Stomach (tissue), 9 donors: ENCODE data around the gene MICAL2. TPM values are rescaled to one million over a fixed set of nuclear protein-coding genes. Genes with fewer than 3 reads are reported as not detected.

Source experiments
- DNase-seq, 2 donors: peaks; one replicate each; pipeline versions ENCODE4 v3.0.0 to v3.0.0-alpha.2; 2013 to 2019
- H3K27ac ChIP-seq, 5 donors: fragments of 200-600 bp in 4 of 5; sonication (generic) in 4 of 5; one replicate each; pipeline ENCODE4 v1.5.1; 2013 to 2019; ENCODE audit warnings: mild to moderate bottlenecking in 1 of 5, moderate library complexity in 1 of 5
- H3K27me3 ChIP-seq, 3 donors: fragments of 200-600 bp; sonication (generic); one replicate each; pipeline ENCODE4 v1.5.1; 2017 to 2019; ENCODE audit warnings: mixed run types in 1 of 3
- H3K36me3 ChIP-seq, 4 donors: fragments of 200-600 bp; sonication (generic); 1 replicate in 3 of 4; 2 replicates in 1 of 4; pipeline ENCODE4 v1.5.1; 2016 to 2019
- H3K4me1 ChIP-seq, 4 donors: fragments of 200-600 bp; sonication (generic); one replicate each; pipeline ENCODE4 v1.5.1; 2016 to 2019
- H3K4me3 ChIP-seq, 4 donors: fragments of 200-600 bp; sonication (generic) in 3 of 4; one replicate each; pipeline ENCODE4 v1.5.1; 2016 to 2019; ENCODE audit warnings: mild to moderate bottlenecking in 1 of 4
- H3K9me3 ChIP-seq, 4 donors: fragments of 200-600 bp; sonication (generic); one replicate each; pipeline ENCODE4 v1.5.1; 2016 to 2019
- CTCF ChIP-seq, 7 experiments: fragments of 450-650 bp in 4 of 7; fragments of 200-600 bp in 3 of 7; sonication (generic) in 3 of 7; IDR thresholded peaks; one replicate each; pipeline ENCODE4 v1.5.1; 2016 to 2019; ENCODE audit warnings: antibody characterized with exemption in 7 of 7, control low read depth in 2 of 7, mild to moderate bottlenecking in 1 of 7
- EP300 ChIP-seq: sonication (generic); formaldehyde crosslinking; IDR thresholded peaks from one replicate; pipeline ENCODE4 v1.6.1; 2017; ENCODE audit warnings: antibody characterized with exemption
- POLR2A ChIP-seq, 4 donors: fragments of 450-650 bp; IDR thresholded peaks; one replicate each; pipeline ENCODE4 v1.6.1; 2016; ENCODE audit warnings: antibody characterized with exemption in 4 of 4, control low read depth in 2 of 4, mild to moderate bottlenecking in 1 of 4, moderate library complexity in 1 of 4
- POLR2AphosphoS5 ChIP-seq, 3 donors: sonication (generic); formaldehyde crosslinking; IDR thresholded peaks; one replicate each; pipeline ENCODE4 v1.6.1; 2016; ENCODE audit warnings: antibody characterized with exemption in 3 of 3
- WGBS, 5 donors: extraction: QIAGEN DNeasy Blood & Tissue Kit in 3 of 5; methylation state at CpG; one replicate each; pipeline versions ENCODE4 v1.1.5 to v1.1.7; 2013 to 2018; 5-methylcytosine and 5-hydroxymethylcytosine counted together
- intact Hi-C: fragments of 100-400 bp; cut with DNase I; formaldehyde crosslinking; loops from one replicate; pipeline ENCODE4 v1.15.1; 2023; ENCODE audit warnings: low total_unique reads
- polyA plus RNA-seq, 3 donors: library from polyadenylated mRNA; stranded (reverse); fragments of 200-250 nt; gene quantifications; one replicate each; pipeline ENCODE4 v1.2.3, GENCODE V29; 2013
- total RNA-seq, 5 donors: library from RNA; depleted of rRNA; stranded (reverse); fragments of >200 nt; gene quantifications; one replicate each; pipeline versions ENCODE4 v1.1.0 to v1.2.3, GENCODE V29; 2014 to 2016
- donor health status: healthy with polysubstance abuse.
- donor health status: Bipolar disorder and iron deficiency.
- donor health status: healthy.

MICAL2 gene
- total and polyA plus RNA-seq, 8 donors, result 11.2 to 165 (median 83.3) TPM

- H3K4me3 ChIP-seq, result no peak overlapping the region
- TF ChIP-seq POLR2A (IDR thresholded peaks at IDR 0.05), result no peak
- TF ChIP-seq CTCF (IDR thresholded peaks at IDR 0.05), result no peak
- no peak for TF ChIP-seq EP300
- TF ChIP-seq POLR2AphosphoS5 (IDR thresholded peaks at IDR 0.05), result no peak
- intact Hi-C loops, result no loop called here
These were observed 180.9 kb downstream of the MICAL2 start for GRCh38 chr11:12291313-12291712.

GRCh38 chr11:12291766-12292165 lies 181.4 kb downstream of the MICAL2 start:
- no peaks in the 10 kb centered on the region for H3K9me3 ChIP-seq
- no peak overlapping the region for H3K27ac ChIP-seq
- no peak for DNase-seq
- H3K36me3 ChIP-seq, result peaks cover 0 to 10% (median 0%) of the 10 kb centered on the region in 4 donors
- H3K4me1 ChIP-seq, result peaks cover 9 to 24% (median 17%) of the 10 kb centered on the region in 4 donors
- H3K27me3 ChIP-seq, result no peaks in the 10 kb centered on the region
- intact Hi-C loops, result no loop called here
- H3K4me3 ChIP-seq, result no peak overlapping the region
- TF ChIP-seq CTCF (IDR thresholded peaks at IDR 0.05) (no peak), POLR2A (IDR thresholded peaks at IDR 0.05) (no peak)
- WGBS, 5 donors, result 82 to 96% (median 91%) methylated on average over 3 to 4 of the region's 4 CpGs

More at GRCh38 chr11:12291313-12291712, 180.9 kb downstream of the MICAL2 start:
- Histone ChIP-seq H3K27me3 (no peaks in the 10 kb centered on the region), H3K27ac (no peak overlapping the region), H3K9me3 (no peaks in the 10 kb centered on the region), H3K36me3 (peaks cover 0 to 10% (median 0%) of the 10 kb centered on the region in 4 donors), H3K4me1 (peaks cover 9 to 29% (median 21%) of the 10 kb centered on the region in 4 donors)
- DNase-seq, result no peak
- WGBS, 5 donors, result 81 to 85% (median 82%) methylated on average over 4 of the region's 4 CpGs

- peaks cover 6 to 14% (median 7%) of the 10 kb centered on the region in 4 donors for H3K4me1 ChIP-seq
- intact Hi-C loops, result no loop called here
- DNase-seq, result peak in 1 of 2 donors; percentile 10
- TF ChIP-seq CTCF (IDR thresholded peaks at IDR 0.05) (no peak), EP300 (no peak), POLR2A (IDR thresholded peaks at IDR 0.05) (no peak), POLR2AphosphoS5 (IDR thresholded peaks at IDR 0.05) (no peak)
- H3K27ac ChIP-seq, result no peak overlapping the region
- H3K9me3 ChIP-seq, result no peaks in the 10 kb centered on the region
- no peaks in the 10 kb centered on the region for H3K27me3 ChIP-seq
- 91 to 100% (median 100%) methylated on average over 1 of the region's 1 CpG for WGBS, 5 donors
- no peak overlapping the region for H3K4me3 ChIP-seq
- peaks cover 0 to 10% (median 0%) of the 10 kb centered on the region in 4 donors for H3K36me3 ChIP-seq
These were observed 182.4 kb downstream of the MICAL2 start for GRCh38 chr11:12292766-12293165.

- WGBS, 5 donors, result 78 to 92% (median 89%) methylated on average over 6 of the region's 6 CpGs
- Histone ChIP-seq H3K27me3 (no peaks in the 10 kb centered on the region), H3K4me3 (no peak overlapping the region), H3K27ac (no peak overlapping the region), H3K4me1 (peaks cover 0 to 7% (median 0%) of the 10 kb centered on the region in 4 donors), H3K9me3 (peaks cover 0 to 4% (median 2%) of the 10 kb centered on the region in 4 donors), H3K36me3 (peaks cover 0 to 10% (median 0%) of the 10 kb centered on the region in 4 donors)
- no peak for DNase-seq
- TF ChIP-seq EP300 (no peak), POLR2A (IDR thresholded peaks at IDR 0.05) (no peak)
- intact Hi-C loops, result no loop called here
These were observed 183.1 kb downstream of the MICAL2 start for GRCh38 chr11:12293486-12293885.

GRCh38 chr11:12294613-12295012 lies 184.2 kb downstream of the MICAL2 start:
- Histone ChIP-seq H3K9me3 (peaks cover 0 to 10% (median 4%) of the 10 kb centered on the region in 4 donors), H3K4me3 (no peak overlapping the region), H3K4me1 (no peaks in the 10 kb centered on the region), H3K27me3 (no peaks in the 10 kb centered on the region), H3K27ac (no peak overlapping the region), H3K36me3 (peaks cover 0 to 10% (median 0%) of the 10 kb centered on the region in 4 donors)
- TF ChIP-seq POLR2A (IDR thresholded peaks at IDR 0.05) (no peak), EP300 (no peak), POLR2AphosphoS5 (IDR thresholded peaks at IDR 0.05) (no peak), CTCF (IDR thresholded peaks at IDR 0.05) (no peak)
- peak in 1 of 2 donors; percentile 8 for DNase-seq
- WGBS, 5 donors, result 78 to 89% (median 86%) methylated on average over 4 to 5 of the region's 5 CpGs
- intact Hi-C loops, result no loop called here
